Measurements from ENCODE around the gene LRRC25. TPM values are rescaled to one million over a fixed set of nuclear protein-coding genes. Genes with fewer than 3 reads are reported as not detected.

LRRC25 gene
- total RNA-seq, 4 donors from 2014 or later: 3.3 to 4.9 (median 4.1) TPM; not detected in 1

GRCh38 chr19:18428787-18429674 lies 31.6 kb upstream of the LRRC25 start:
- Histone ChIP-seq H3K36me3 (no peaks in the 10 kb centered on the region), H3K9me3 (no peaks in the 10 kb centered on the region), H3K4me3 (peak overlapping the region; percentile 23 to 53 (median 36)), H3K27ac (peak overlapping the region; percentile 76 to 82 (median 78)), H3K27me3 (no peaks in the 10 kb centered on the region), H3K4me1 (peaks cover 22 to 50% (median 32%) of the 10 kb centered on the region in 4 donors)
- WGBS, 2 donors (ENCODE audit: low coverage in 1 of 2): 6% methylated on average over 15 of the region's 77 CpGs; no CpG with 5 or more reads in 1 of the 2 donors
- intact Hi-C loops (cut with DNase I; ENCODE audit: low total_unique reads) (no loop called here), in situ Hi-C loops (cut with MboI; ENCODE audit: low pct_ligation_motif_present in 1 of 4, low pct_unique_long_range_greater_than_20kb in 1 of 4, low sequenced_read_pairs in 3 of 4) (no loop called here)
- peak; percentile 77 for DNase-seq
- TF ChIP-seq POLR2A (IDR thresholded peaks at IDR 0.05): no peak
- no peak for TF ChIP-seq CTCF (IDR thresholded peaks at IDR 0.05)
- TF ChIP-seq EP300 (IDR thresholded peaks at IDR 0.05; ENCODE audit: low read depth): no peak
- no peak for TF ChIP-seq POLR2AphosphoS5 (IDR thresholded peaks at IDR 0.05)

GRCh38 chr19:18428173-18428786 lies 30.9 kb upstream of the LRRC25 start:
- Histone ChIP-seq H3K9me3 (no peaks in the 10 kb centered on the region), H3K4me1 (peaks cover 24 to 48% (median 38%) of the 10 kb centered on the region in 4 donors), H3K4me3 (peak overlapping the region in 1 of 4 donors; percentile 42), H3K27ac (peak overlapping the region; percentile 76 to 82 (median 78)), H3K36me3 (no peaks in the 10 kb centered on the region), H3K27me3 (no peaks in the 10 kb centered on the region)
- WGBS, 2 donors (ENCODE audit: low coverage in 1 of 2): 79% methylated on average over 16 of the region's 17 CpGs; no CpG with 5 or more reads in 1 of the 2 donors
- intact Hi-C loops (cut with DNase I; ENCODE audit: low total_unique reads) (no loop called here), in situ Hi-C loops (cut with MboI; ENCODE audit: low pct_ligation_motif_present in 1 of 4, low pct_unique_long_range_greater_than_20kb in 1 of 4, low sequenced_read_pairs in 3 of 4) (no loop called here)
- no peak for DNase-seq
- TF ChIP-seq CTCF (IDR thresholded peaks at IDR 0.05): no peak
- no peak for TF ChIP-seq POLR2A (IDR thresholded peaks at IDR 0.05)
- TF ChIP-seq POLR2AphosphoS5 (IDR thresholded peaks at IDR 0.05): no peak
- TF ChIP-seq EP300 (IDR thresholded peaks at IDR 0.05; ENCODE audit: low read depth): no peak

GRCh38 chr19:18427743-18428113 lies 30.3 kb upstream of the LRRC25 start:
- WGBS, 2 donors (ENCODE audit: low coverage in 1 of 2): 81% methylated on average over 5 of the region's 12 CpGs; no CpG with 5 or more reads in 1 of the 2 donors
- no peak for DNase-seq
- peaks cover 25 to 47% (median 34%) of the 10 kb centered on the region in 4 donors for H3K4me1 ChIP-seq
- no peak overlapping the region for H3K4me3 ChIP-seq
- intact Hi-C loops (cut with DNase I; ENCODE audit: low total_unique reads): no loop called here
- no peaks in the 10 kb centered on the region for H3K36me3 ChIP-seq
- peak overlapping the region in 1 of 4 donors; percentile 77 for H3K27ac ChIP-seq
- H3K9me3 ChIP-seq: no peaks in the 10 kb centered on the region
- in situ Hi-C loops (cut with MboI; ENCODE audit: low pct_ligation_motif_present in 1 of 4, low pct_unique_long_range_greater_than_20kb in 1 of 4, low sequenced_read_pairs in 3 of 4): no loop called here
- no peaks in the 10 kb centered on the region for H3K27me3 ChIP-seq
- TF ChIP-seq EP300 (IDR thresholded peaks at IDR 0.05; ENCODE audit: low read depth) (no peak), POLR2AphosphoS5 (IDR thresholded peaks at IDR 0.05) (no peak)

- Histone ChIP-seq H3K9me3 (no peaks in the 10 kb centered on the region), H3K27ac (peak overlapping the region in 1 of 4 donors; percentile 82), H3K27me3 (no peaks in the 10 kb centered on the region), H3K4me1 (peaks cover 25 to 51% (median 34%) of the 10 kb centered on the region in 4 donors), H3K36me3 (no peaks in the 10 kb centered on the region), H3K4me3 (no peak overlapping the region)
- TF ChIP-seq EP300 (IDR thresholded peaks at IDR 0.05; ENCODE audit: low read depth) (no peak), CTCF (IDR thresholded peaks at IDR 0.05) (no peak), POLR2AphosphoS5 (IDR thresholded peaks at IDR 0.05) (no peak), POLR2A (IDR thresholded peaks at IDR 0.05) (no peak)
- WGBS, 2 donors (ENCODE audit: low coverage in 1 of 2): 81% methylated on average over 16 of the region's 16 CpGs; no CpG with 5 or more reads in 1 of the 2 donors
- intact Hi-C loops (cut with DNase I; ENCODE audit: low total_unique reads): no loop called here
- DNase-seq: no peak
- in situ Hi-C loops (cut with MboI; ENCODE audit: low pct_ligation_motif_present in 1 of 4, low pct_unique_long_range_greater_than_20kb in 1 of 4, low sequenced_read_pairs in 3 of 4): no loop called here
Measured at GRCh38 chr19:18427080-18427742, 29.8 kb upstream of the LRRC25 start.
